Measurements from ENCODE around the gene BRME1.

The BRME1 gene

DNA sequence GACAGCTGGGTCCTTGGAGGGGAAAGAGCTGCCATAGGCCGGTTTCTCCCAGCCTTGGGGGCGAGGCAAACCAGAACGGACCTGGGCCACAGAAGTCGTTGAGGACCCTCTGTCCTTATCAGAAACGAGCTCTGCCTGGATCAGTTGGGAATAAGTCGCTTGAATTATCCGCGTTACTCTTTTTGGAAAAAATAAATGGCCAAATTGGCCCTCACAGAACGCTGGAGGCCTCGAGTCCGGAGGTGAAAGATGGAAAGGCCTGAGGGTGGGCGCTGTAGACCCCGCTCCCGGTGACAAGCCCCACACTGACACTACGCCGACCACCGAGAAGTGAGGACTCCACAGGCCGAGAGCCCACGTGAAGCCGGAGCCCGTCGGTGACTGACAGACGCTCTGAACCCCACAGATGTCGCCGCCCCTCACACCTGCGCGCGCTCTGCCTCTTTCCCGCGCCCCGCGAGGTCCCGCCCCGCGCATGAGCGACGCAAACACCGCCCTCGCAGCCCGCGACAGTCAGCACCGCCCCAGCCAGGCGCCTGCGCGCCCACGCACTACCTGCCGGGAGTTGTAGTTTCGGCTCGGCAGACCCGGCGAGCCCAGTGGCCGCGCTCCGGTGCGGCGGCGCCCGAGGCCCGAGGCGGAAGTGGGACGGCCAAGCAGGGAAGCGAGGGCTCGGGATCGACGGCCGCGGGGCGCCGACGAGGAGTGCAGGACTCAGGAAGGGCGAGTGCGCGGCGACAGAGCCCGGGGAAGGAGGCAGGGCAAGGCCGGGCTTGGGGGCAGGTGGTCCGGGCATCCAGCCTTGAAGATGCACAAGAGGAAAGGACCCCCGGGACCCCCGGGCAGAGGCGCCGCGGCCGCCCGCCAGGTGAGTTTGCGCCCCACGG, at the start of gene BRME1, which contains the start of gene CC2D1A:
BRME1 (minus strand) TSS at position 484 of the 887 bp plus-strand sequence. CDS start 1,225 bp downstream, outside the sequence.
CC2D1A (plus strand) TSS at position 568 of the 887 bp plus-strand sequence; CDS start at position 809, 241 bp downstream.
- no peak for FAIRE-seq

- no peak for FAIRE-seq
Observed at GRCh38 chr19:13954185-13954584, 48.3 kb upstream of the BRME1 start.

DNA sequence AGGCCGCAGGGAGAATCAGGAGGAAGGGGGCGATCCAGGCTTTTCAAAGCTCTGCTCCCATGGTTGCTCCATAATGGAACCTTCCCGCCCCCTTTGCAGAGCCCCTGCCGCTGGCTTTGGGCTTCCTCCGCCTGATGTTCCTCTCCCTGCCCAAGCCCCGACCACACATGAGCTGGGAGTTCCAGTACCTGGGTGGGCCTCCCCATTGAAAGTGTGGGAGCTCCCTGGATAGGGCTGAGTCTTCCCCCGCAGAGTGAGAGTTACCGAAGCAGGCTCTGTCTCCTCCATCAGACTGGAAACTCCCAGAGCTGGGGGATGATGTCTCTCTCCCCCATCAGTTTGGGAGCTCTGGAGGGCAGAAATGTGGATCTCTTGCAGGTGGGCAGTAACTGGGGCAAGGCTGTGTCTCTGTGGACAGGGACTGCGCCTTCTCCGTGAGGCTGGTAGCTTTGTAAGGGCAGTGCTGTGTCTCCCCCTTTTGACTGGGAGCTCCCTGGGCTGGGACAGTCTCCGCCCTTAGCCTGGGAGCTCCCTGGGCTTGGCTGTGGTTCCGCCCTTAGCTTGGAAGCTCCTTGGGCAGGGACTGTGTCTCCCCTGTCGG, 47.1 kb upstream of the BRME1 start:
- FAIRE-seq, result no peak

GRCh38 chr19:13952154-13952930, 46.4 kb upstream of the BRME1 start, which contains the start of gene DCAF15:
Gene DCAF15 (plus strand): TSS chr19:13952509. CDS start chr19:13952513, 4 bp downstream.
- FAIRE-seq, result peak; percentile 92

DNA sequence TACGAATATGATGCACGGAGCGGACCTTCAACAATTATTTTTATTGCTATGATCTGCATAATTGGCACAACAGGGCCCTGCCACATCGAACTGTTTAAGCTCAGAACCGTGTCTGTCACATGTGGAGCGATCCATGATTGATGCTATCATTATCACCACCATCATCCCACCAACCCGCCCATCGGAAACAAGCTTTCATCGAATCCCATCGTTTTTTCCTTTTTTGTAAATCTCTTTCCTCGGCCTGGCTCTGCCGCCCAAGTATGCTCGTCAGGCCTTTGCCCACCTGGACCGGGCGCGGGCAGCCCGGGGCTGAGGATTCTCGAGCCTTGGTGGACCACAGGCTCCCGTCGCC, 45.9 kb upstream of the BRME1 start:
- FAIRE-seq, result no peak

DNA sequence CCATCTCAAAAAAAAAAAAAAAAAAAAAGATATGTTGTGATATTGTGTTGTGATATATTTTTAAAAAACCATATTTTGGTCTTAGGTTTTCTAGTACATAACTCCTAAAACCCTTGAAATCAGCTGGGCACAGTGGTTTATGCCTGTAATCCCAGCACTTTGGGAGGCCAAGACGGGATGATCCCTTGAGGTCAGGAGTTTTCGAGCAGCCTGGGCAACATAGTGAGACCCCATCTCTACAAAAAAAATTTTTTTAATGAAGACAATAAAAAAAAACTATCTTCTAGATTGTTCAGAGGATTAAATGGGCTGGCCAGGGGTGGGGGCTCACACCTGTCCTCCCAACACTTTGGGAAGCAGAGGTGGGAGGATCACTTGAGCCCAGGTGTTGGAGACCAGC, 45.1 kb upstream of the BRME1 start:
- FAIRE-seq, result no peak

DNA sequence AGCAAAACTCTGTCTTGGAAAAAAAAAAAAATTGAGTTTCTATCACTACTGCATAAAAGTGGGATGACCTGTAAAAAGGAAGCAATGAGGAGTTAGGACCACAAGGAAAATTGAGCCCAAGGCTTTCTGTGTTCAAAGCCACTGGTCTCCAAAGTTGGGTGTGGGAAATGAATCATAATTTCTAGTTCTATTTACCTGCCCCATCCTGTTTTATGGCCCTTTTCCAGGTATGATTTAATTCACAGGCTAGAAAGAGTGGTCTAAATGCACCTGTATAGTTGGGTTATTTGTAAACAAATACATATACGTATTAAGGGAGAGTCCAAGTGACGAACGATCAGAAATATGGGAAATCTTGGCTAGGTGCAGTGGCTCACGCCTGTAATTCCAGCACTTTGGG, 40.5 kb upstream of the BRME1 start:
- FAIRE-seq, result no peak

DNA sequence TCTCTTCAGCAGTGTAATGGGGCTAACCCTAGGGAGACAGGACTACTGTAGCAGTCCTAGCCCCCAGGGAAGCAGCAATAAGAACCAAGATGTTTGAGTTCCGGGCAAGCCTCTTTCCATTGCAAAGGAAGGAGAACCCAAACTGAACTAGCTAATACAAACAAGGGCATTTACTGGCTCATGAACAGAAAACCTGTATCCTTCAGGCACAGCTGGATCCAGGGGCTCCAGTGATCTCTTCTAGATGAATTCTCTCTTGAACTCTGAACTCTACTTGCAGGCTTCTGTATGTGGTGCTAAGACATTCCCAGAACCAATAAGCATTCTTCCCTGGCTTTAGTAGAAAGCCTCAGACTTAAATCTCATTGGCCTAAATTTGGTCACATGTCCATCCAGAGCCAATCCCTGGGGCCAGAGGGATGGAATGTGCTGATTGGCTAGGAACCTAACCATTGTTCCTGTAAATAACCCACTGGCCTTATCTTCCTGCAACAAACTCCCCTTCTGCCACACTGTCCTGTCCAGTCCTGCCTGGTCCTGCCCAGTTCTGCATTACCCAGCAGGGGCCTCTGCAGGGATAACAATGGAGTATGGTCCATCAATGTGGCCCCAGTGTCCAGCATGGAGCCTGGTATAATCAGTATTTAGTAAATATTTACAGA, 36.2 kb upstream of the BRME1 start:
- no peak for FAIRE-seq

- FAIRE-seq, result no peak
Observed at GRCh38 chr19:13938301-13939064, 32.6 kb upstream of the BRME1 start, which contains the start of gene PODNL1. Gene PODNL1 (minus strand): TSS chr19:13938417. CDS start chr19:13938181, 236 bp downstream.

GRCh38 chr19:13937479-13938300, 31.8 kb upstream of the BRME1 start:
- no peak for FAIRE-seq

GRCh38 chr19:13935765-13936510, 30.0 kb upstream of the BRME1 start:
- no peak for FAIRE-seq

GRCh38 chr19:13934785-13935109, 28.8 kb upstream of the BRME1 start:
- no peak for FAIRE-seq

GRCh38 chr19:13932911-13933393, 27.0 kb upstream of the BRME1 start:
- no peak for FAIRE-seq

GRCh38 chr19:13932149-13932637, 26.3 kb upstream of the BRME1 start:
- FAIRE-seq, result no peak

DNA sequence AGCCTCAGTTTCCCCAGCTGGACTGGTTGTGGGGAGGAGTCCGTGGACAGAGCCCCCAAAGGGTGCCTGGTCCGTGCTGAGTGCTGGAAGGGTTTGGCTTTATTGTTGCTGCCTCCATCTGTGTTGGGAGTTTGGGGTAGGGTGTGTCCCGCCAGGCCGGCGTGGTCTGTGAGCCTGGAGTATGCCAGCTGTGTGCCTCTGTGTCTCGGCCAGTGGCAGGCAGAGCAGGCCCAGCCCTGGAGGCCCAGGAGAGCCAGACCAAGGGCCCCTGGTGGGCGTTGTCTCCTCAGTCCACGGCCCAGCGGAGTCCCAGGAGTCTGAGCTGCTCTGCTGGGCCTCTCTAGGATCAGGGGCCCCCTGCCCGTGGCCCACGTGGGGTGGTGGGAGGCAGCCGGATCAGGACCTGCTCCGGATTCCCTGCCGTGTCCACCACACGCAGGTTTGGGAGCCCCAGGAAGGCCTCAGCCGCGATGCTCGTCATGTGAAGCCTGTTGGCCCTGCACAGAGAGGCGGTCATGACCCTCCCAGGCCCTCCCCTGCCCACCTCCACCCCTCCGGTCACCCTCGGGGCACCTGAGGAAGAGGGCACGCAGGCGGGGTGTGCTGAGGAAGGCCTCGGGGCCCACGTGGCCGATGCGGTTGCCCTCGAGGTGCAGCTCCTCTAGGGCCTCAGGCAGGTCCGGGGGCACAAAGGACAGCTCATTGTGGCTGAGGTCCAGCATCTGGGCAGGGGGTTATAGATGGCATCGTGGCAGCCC, 25.7 kb upstream of the BRME1 start:
- FAIRE-seq, result no peak

- FAIRE-seq, result no peak
Observed at GRCh38 chr19:13930402-13930801, 24.5 kb upstream of the BRME1 start.

DNA sequence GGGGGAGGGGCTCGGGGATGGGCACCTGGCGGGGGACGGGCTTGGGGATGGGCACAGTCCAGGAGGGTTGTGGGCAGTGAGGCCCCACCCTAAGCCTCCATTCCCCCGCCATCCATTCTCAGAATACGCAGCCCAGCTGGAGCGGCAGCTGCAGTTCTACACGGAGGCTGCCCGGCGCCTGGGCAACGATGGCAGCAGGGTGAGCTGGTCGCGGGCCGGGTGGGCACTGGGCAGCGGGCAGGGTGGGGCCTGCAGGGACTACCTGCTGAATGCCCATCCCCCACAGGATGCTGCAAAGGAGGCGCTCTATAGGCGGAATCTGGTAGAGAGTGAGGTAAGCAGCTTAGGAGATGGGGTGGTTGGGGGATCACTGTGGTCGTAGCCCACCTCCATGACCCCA, 24.0 kb upstream of the BRME1 start:
- FAIRE-seq, result no peak

DNA sequence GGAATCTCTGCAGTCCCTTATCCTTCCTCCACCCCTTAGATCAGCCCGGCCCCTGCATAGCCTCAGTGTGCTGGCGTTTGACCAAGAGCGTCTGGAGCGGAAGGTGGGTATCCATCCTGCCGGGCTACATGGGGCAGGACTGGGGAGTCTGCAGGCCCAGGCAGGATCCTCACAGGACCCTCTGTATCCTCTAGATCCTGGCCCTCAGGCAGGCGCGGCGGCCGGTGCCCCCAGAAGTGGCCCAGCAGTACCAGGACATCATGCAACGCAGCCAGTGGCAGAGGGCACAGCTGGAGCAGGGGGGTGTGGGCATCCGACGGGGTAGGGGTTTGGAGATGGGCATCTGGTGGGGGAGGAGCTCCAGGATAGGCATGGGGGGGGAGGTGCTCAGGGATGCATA, 23.4 kb upstream of the BRME1 start:
- no peak for FAIRE-seq

DNA sequence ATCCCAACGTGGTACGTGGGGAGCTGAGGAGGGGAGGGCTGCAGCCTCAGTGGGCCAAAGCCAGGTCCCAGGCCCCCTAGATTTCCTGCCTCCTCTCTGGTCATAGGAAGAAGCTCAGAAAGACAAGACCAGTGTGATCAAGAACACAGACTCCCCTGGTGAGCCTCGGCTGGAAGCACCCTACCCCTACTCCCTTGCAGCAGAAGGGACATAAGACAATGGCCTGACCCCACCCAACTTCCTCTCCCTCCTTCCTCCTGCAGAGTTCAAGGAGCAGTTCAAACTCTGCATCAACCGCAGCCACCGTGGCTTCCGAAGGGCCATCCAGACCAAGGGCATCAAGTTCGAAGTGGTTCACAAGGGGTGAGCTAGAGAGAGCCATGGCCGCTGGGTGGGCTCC, 20.8 kb upstream of the BRME1 start:
- FAIRE-seq, result no peak
